Fibroblast of villous mesenchyme (primary cell): ENCODE measurements around the gene PRKN. TPM values are rescaled to one million over a fixed set of nuclear protein-coding genes. Genes with fewer than 3 reads are reported as not detected.

Experiments
- DNase-seq: peaks from one replicate; pipeline ENCODE4 v3.0.0-alpha.2; 2010; ENCODE audit warnings: low read depth
- H3K4me3 ChIP-seq: 2 replicates; pipeline ENCODE4 v1.5.1; 2011; ENCODE audit warnings: low read depth, mild to moderate bottlenecking, low read length
- total RNA-seq: library from RNA; depleted of rRNA; stranded (reverse); fragments of >200 nt; gene quantifications from 2 replicates; pipeline ENCODE4 v1.2.3, GENCODE V29; 2012
- TF ChIP-seq, protein P1 (sequence below): IDR thresholded peaks from 2 replicates; pipeline ENCODE4 v1.5.1; 2012; ENCODE audit warnings: low read depth, mild to moderate bottlenecking, low read length; ENCODE audit not compliant: insufficient read depth

PRKN gene
- total RNA-seq, 1 donor = 2.2 TPM

GRCh38 chr6:161561908-161562307 lies 1165.7 kb downstream of the PRKN start:
- no peak for DNase-seq
- no peak overlapping the region for H3K4me3 ChIP-seq
- TF ChIP-seq, protein P1, sequence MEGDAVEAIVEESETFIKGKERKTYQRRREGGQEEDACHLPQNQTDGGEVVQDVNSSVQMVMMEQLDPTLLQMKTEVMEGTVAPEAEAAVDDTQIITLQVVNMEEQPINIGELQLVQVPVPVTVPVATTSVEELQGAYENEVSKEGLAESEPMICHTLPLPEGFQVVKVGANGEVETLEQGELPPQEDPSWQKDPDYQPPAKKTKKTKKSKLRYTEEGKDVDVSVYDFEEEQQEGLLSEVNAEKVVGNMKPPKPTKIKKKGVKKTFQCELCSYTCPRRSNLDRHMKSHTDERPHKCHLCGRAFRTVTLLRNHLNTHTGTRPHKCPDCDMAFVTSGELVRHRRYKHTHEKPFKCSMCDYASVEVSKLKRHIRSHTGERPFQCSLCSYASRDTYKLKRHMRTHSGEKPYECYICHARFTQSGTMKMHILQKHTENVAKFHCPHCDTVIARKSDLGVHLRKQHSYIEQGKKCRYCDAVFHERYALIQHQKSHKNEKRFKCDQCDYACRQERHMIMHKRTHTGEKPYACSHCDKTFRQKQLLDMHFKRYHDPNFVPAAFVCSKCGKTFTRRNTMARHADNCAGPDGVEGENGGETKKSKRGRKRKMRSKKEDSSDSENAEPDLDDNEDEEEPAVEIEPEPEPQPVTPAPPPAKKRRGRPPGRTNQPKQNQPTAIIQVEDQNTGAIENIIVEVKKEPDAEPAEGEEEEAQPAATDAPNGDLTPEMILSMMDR = no peak

GRCh38 chr6:161557333-161558107 lies 1170.0 kb downstream of the PRKN start:
- no peak for DNase-seq
- TF ChIP-seq, protein P1 = no peak
- no peak overlapping the region for H3K4me3 ChIP-seq

GRCh38 chr6:161554883-161555282 lies 1172.7 kb downstream of the PRKN start:
- peak; percentile 1 for DNase-seq
- TF ChIP-seq, protein P1 = no peak
- H3K4me3 ChIP-seq = no peak overlapping the region

GRCh38 chr6:161549977-161550655 lies 1177.5 kb downstream of the PRKN start:
- H3K4me3 ChIP-seq = no peak overlapping the region
- DNase-seq = no peak
- TF ChIP-seq, protein P1 = no peak

GRCh38 chr6:161548713-161549296 lies 1178.8 kb downstream of the PRKN start:
- TF ChIP-seq, protein P1 = no peak
- no peak for DNase-seq
- H3K4me3 ChIP-seq = no peak overlapping the region

GRCh38 chr6:161547617-161548016 lies 1179.9 kb downstream of the PRKN start:
- DNase-seq = no peak
- TF ChIP-seq, protein P1 = no peak

More at GRCh38 chr6:161547617-161548016, 1179.9 kb downstream of the PRKN start:
- H3K4me3 ChIP-seq = no peak overlapping the region
